HG03045 (cell line): ENCODE results near the gene LRCH3.
"Not testable (repeated sequence)": the region's sequence is repeated elsewhere in the genome, so short reads cannot be mapped to it uniquely, and the experiment has no call there.

Experiments used
- ATAC-seq: cut with Tn5 transposase; IDR thresholded peaks from one replicate; pipeline ENCODE4 v1.9.1; 2021; ENCODE audit warnings: mild to moderate bottlenecking, moderate library complexity; ENCODE audit not compliant: unreplicated experiment

Gene LRCH3

GRCh38 chr3:197881970-197882338 lies 90.9 kb downstream of the LRCH3 start:
- no peak for ATAC-seq

- no peak for ATAC-seq
These were observed 91.5 kb downstream of the LRCH3 start for GRCh38 chr3:197882586-197882985.

DNA sequence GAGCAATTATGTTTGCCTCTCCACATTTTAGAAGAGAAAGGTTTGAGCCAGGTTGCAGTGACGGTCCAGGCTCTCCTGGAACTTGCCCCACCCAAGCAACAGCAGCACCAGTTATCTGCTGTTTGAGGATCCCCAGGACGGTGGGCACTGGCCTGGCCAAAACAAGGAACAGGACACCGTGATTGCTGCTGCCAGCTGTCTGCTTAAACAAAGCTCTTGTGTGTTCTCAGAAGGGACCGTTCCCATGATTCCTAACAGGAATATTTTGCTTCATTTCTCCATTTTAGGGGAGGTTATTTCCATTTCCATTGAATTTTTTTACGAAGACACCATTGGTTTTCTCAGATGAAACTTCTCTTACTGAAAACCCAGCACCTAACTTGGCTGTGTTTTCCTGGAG lies 92.5 kb downstream of the LRCH3 start:
- ATAC-seq, result no peak

- not testable (repeated sequence) for ATAC-seq
These were observed 93.3 kb downstream of the LRCH3 start for GRCh38 chr3:197884330-197884729.

DNA sequence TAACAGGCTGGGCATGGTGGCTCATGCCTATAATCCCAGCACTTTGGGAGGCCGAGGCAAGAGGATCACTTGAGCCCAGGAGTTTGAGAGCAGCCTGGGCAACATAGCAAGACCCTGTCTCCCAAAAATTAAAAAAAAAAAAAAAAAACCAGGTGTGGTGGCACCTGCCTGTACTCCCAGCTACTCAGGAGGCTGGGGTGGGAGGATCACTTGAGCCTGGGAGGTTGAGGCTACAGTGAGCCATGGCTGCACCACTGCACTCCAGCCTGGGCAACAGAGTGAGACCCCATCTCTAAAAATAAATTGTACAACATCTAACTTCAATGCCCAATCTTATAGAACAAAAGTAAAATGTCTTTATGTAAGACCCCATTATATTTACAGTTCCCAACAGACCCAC lies 95.0 kb downstream of the LRCH3 start:
- ATAC-seq, result not testable (repeated sequence)

DNA sequence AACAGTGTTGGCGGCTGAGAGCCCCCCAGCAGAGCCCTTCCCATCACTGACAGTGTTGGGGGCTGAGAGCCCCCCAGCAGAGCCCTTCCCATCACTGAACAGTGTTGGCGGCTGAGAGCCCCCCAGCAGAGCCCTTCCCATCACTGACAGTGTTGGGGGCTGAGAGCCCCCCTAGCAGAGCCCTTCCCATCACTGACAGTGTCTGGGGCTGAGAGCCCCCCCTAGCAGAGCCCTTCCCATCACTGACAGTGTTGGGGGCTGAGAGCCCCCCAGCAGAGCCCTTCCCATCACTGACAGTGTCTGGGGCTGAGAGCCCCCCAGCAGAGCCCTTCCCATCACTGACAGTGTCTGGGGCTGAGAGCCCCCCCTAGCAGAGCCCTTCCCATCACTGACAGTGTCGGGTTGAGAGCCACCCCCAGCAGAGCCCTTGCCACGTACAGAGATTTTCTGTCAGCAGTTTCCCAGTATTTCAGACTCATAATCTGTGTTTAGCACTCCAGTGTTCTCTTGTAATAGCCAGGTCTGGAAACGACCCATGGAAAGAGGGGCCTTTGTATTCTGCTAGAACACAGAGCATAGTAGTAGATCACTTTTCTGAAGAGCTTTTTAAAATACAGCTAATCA lies 96.5 kb downstream of the LRCH3 start:
- not testable (repeated sequence) for ATAC-seq

DNA sequence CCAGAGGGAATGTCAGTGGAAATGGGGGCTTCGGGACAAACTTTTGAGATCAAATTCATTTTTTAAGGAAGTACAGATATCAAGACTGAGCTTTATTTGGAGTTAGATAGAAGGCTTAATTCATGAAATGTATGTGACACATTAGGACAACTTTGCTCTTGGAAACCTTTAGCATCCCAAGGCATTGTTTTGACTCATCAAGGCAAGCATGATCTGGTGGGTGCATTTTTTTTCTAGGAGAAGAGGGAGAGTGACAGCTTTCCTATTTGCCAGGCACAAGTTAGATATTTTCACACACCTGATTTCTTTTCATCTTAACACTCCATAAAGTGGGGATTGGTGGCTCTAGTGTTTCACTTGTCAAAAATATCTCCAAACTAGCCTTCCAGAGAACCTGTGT lies 97.5 kb downstream of the LRCH3 start:
- no peak for ATAC-seq

DNA sequence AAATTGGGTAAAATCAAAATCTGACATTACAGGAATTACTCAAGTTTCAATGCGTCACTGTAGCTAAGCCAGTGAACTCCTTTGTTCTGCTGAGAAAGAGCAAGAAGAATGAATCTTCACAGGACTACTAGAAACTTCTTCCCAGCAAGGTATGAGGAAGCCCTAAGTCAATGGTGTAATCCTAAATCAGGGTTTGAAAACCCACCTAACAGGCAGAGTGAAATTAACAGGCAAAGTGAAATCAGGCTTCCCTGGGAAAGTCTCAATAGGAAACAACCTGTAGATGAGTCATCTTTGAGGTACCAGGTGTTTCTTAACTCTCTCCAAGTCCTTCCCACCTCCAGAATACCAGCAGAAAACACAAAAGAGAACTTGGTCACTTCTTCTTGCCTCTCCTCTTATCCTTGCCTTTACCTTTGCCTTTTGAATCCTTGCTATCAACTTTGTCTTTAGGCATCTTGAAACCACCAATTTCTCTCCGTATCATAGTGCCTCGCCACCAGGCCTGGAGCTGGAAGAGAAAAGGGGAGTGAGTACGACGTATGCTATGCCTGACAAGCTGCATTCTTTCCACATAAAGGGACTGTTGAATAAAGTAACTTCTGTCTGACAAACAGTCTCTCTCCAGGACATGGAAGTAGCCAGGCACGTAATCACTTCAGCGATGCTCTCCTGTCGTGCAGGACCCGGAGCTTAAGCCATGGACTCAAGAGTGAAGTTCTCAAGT lies 98.3 kb downstream of the LRCH3 start:
- no peak for ATAC-seq

DNA sequence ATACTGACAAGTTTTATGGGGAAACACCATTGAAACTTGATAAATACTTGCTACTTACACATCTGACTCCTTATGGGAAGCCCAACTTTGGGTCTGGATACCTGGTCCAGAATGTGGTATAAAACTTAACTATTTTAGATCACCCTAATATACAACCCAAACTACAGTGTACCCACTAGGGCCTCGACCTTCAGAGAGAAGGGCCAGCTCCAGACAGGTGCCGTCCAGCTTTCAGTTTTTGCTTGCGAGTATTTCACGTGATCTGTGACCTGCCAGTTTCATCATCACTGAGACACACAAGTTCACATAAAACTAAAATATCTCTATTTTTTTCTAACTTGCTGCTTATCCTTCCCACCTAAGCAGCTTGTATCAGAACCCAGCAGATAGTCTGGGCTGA lies 99.6 kb downstream of the LRCH3 start:
- no peak for ATAC-seq

- no peak for ATAC-seq
These were observed 101.1 kb downstream of the LRCH3 start for GRCh38 chr3:197892162-197892561.

DNA sequence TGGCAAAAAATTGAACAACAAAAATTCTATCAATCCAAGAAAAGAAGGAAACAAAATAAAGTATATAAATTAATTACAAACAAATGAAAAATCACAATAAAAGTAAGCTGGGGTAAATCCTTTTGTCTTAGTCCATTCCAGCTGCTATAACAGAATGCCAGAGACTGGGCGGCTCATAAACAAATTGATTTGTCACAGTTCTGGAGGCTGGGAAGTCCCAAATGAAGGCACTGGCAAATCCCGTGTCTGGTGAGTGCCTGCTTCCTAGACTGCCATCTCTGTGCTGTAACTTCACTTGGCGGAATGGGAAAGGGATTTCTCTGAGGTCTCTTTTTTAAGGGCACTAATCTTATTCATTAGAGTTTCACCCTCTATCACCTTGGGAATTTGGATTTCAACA lies 105.4 kb downstream of the LRCH3 start:
- ATAC-seq, result no peak

GRCh38 chr3:197899833-197900478 lies 108.9 kb downstream of the LRCH3 start:
- no peak for ATAC-seq

DNA sequence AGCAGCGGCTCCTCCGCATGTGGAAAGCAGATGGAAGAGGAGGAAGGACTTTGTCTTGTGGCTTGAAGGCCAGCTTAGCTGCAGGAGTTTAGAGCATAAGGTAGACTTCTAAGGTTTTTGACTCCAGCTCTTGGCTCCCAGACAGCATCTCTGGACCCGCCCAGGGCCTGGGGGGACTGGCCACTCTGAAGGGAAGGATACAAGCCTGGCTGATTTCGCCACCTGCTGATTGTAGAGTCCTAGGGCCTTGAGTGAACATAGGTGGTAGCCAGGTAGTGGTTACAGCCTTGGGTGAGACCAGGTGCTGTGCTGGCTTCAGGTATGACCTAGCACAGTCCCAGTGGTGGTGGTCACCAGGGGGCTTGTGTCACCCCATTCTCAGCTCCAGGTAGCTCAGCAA lies 110.6 kb downstream of the LRCH3 start:
- no peak for ATAC-seq

DNA sequence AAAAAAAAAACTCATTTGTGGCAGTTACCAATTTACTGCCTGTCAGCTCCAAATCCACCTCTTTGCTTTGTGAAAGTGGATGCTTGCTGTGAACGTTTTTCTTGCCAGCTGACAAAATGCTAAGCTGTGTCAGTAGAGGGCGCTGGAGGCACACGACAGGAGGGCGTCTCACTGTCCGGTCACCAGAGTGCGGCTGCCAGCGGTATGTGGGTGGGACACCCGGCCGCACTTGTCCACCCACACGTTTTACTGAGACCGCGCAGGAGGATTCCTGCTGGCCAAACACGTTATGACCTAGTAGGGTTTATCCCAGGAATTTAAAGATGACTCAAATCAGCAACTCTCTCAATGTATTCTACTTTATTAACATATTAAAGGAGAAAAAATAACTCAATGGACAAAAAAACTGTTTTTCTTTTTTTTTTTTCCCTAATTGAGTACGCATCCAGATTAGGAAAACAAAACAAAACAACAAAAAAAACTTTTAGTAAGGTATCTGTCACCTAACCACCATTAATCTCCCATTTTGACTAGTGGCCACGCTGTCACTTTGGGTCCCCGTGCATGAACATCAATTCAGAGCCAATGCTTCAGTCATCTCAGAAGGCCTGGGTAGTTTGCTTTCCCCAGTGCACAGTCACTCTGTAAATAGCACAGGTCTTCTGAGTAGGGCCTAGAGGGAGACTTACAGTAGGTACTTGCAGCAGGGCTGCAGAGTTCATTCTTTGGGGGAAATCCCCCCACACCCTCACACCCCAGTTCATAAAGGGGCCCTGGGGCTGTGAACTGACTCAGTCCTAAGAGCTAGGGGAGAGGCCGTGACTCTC lies 115.2 kb downstream of the LRCH3 start:
- ATAC-seq, result peak; percentile 89

GRCh38 chr3:197906850-197907187 lies 115.8 kb downstream of the LRCH3 start:
- no peak for ATAC-seq

DNA sequence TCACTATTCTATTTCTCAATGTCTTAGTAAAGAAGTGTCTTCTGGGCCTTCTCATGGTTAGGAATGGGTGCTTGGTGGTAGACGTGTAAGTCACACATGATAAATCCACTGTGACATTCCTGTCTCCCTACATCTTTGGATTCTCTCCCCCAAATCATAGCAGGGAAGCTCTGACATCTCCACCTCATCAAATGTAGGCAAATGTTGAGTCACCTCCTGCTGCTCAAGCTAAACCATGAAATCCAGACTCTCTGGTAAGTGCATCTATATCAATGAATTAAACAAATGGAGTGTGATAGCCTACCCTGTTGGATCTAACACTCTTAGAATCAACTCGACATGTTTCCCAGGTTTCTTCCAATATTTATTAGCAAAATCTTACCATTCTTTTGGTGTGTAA lies 116.1 kb downstream of the LRCH3 start:
- no peak for ATAC-seq

GRCh38 chr3:197908550-197908949 lies 117.5 kb downstream of the LRCH3 start:
- not testable (repeated sequence) for ATAC-seq

DNA sequence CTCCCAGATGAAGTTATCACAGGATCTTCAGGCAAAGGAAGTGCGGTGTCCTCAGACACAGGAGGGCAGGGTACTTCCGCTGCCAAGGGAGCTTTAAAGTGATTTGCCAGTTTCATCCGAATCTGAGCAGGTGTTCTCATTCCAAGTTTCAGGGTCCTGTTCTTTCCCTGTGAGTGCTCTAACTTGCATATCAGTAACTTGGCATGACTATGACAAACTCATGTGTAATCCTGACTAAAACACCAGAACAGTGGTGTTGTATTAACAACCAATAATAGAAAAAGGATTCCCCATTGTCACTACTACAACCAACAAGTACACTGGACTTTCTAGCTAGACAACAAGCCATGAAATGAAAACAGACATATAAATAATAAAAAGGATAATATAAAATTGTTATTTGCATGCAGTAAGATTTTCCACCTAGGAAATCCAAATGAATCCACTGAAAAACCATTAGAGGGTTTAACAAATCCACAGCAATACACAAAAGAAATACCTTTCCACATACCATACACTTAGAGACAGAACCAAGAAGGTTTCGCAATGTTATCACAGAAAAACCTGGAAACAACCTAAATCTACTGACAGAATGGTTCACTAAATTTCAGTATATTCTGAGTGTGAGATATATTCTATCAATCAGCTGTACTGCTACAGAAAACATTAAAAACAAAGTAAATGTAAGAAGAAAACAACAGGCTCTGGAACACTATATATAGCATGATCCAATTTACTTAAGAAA lies 118.1 kb downstream of the LRCH3 start:
- no peak for ATAC-seq

DNA sequence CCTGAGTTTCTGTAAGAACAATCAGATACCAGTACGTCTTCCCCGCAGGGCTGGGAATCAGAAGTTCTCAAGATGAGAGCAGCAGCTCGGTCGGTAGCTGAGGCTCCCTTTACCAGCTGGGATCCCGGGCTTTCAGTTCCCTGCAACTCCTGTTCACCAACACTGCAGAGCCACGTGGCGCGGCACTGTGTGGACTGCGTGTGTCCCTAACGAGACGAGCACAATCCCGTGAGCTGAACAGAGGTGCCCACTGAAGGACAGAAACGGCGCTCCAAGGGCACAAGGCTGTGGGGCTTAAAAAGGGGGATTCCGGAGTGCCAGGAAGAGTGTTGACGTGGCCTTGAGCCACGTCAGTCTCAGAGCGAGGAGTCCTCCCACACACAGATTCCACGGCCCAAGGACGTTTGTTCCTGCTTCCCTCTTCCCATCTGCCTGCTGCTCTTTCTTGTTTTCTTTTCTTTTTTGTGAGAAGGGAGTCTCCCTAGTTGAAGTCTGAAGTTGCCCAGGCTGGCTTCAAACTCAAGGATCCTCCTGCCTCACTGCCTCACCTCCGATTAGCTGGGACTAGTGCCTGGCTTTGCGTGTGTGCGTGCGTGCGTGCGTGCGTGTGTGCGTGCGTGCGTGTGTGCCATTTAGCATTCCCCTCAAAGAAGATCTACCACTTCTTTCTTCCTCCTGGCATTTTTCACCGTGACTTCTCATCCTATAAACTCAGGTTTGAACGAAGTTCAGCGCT lies 121.9 kb downstream of the LRCH3 start:
- ATAC-seq, result no peak
